ENCODE results near the gene SPNS2.

The SPNS2 gene

DNA sequence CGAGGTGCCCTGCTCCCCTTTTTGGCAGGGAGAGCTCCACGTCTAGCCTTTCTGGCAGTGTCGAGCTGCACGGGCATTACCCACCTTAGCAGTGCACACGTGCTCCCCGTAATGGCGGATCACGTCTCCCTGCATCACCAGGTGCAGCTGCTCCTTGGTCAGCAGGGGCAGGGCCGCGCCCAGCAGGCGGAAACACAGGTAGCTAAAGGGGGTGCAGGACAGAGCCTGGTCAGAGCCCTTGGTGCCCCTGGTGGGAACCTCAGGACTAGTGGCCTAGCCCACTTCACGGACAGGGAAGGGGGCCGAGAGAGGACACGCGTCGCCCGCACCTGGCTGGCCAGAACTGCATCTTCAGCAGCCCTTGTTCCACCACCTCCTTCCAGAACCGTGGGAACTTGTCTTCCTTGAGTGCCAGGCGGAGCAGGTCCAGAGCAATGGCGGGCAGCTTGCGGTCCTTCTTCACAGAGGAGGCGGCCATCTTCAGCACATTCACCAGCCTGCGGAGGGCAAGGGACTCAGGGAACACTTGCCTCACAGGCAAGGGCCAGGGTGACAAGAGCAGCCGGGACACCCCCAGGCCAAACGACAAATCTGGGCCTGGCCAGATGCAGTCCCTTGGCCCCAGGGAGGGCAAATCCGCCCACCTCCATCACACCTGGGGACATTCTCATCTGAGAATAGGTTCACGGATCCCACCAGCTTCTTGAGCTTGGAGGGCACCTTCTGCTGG is 53.3 kb downstream of the SPNS2 start:
- no peak for DNase-seq

DNA sequence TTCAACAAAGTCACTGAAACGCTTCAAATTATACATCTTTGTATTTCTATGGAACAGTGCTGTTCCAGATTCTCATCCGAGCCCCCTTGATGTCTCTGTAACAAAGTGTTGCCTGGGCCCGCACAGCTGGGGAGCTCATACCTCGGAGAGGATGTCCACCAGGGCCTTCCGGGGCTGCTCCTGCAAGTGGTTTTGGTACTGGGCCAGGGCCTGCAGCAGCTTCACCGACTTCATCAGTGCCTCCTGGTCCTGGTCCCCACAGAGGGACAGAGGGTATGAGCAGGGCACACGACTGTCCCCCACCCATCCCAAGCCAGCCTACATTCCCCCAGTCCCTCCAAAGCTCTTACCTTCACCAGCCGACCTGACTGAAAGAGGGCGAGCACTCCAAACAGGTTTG is 55.0 kb downstream of the SPNS2 start:
- DNase-seq = no peak

DNA sequence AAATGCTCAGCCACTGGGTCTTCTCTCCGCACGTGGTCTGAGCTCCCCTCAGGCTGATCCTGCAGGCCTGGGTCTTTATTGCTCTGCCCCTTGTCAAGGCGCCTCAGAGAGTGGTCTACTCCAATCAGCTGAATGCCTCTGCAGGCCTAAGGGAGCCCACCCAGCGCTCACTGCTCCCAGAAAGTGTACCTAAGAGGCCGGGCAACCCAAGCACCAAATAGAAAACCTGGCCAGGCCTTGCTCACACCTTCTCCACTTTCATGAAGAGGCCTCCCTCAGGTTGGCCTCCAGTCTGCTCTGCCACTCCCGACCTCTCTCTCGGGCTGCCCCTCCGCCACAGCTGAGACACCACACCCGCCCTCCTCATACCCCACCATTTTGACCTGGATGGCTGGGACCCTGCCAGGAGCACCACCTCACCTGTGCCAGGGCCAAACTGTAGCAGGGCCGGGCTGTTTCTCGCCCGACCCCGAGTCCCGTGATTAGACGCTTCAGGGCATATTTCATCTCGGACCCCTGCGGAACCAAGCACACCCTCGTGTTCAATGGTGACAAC is 55.8 kb downstream of the SPNS2 start:
- no peak for DNase-seq

DNA sequence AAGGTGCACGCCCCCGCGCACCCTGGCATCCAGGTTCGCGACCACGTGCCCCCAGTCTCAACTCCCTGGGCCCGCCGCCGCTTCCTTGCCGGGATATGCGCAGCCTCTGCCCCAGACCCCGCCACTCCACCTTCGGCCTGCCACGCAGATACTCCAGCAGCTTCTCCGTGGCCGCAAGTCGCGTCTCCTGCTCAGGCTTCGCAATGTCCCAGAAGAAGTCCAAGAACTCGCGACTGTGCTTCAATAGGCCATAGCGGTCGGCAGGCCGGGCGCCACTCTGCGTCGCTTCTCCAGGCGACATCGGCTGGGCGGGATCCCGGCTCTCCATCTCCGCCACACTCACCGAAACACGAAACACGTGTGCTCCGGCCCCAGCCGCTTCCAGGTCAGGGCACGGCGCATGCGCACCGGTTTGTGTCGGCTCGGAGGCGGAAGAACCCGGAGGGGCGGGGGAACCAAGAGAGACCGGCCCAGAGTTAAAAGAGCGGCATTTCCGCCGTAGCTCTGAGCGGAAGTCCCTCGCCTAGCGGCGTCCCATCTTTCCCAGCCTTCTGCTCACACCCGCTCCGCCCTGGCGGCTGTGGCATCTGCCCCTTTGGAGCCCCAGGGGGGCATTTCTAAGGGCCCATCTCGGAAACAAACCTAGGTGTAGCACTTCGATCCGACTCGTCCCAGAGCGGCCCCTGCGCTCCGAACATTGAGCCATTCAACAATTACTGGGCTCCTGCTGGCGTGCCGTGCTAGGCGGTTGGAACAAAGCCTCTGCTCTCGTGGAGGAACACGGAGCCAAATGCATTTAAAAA is 56.5 kb downstream of the SPNS2 start, which contains the start of gene MYBBP1A:
MYBBP1A (minus strand) TSS at position 388 of the 803 bp plus-strand sequence; CDS start at position 328, 60 bp downstream.
- peak; percentile 95 for DNase-seq

DNA sequence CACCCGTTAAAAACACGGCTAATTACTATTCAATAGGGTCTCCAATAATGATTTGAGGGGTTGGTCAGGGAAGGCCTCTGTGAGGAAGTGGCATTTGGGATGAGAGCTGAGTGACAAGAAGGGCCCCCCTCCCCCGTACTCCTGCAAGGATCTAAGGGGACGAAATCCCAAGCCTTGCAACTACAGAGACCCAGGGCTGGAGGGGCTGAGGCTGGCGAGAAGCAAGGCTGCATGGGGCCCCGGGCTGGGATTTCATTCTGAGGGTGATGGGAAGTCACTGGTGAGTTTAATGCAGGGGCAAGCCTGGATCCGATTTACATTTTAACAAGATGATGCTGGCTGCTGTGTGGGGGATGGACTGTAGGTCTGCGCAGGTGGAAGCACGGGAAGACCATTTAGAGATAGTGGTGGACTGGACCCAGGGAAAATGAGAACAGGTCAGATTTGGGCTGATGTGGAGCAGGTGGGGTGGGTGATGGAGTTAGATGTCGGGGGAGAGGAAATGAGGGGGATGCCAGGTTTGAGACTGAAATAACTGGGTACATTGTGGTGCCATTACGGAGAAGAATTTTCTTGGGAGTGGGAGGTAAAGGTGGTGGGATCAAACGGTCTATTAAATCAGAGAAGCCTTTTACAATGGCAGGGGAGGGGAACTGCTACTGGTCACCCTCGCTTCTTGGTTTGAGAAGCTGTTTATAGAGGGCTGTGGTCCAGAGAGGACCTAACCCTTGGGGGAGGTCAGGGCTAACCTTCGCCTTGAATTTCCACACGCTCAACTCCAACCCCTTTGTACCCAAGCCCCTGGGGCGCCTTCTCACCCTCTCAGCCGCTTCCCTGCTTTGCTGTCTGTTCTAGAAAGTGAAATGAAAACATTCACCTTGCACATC is 57.4 kb downstream of the SPNS2 start:
- DNase-seq = no peak

DNA sequence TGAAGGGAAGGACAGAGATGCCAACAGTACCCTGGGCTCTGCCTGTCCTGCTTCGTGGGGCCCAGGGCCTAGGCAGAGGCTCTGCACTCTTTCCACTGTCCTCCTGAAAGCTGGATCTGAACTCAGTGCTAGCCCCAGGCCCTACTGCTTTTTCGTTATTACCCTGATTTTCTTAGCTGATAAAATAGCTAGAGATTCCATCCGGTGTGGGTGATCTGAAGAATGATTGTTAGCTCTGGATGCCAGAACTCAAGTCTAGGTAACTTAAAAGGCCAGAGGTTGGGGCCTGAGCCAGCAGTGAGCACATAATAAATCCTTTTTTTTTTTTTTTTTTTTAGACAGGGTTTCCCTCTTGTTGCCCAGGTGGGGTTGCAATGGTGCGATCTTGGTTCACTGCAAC is 58.3 kb downstream of the SPNS2 start:
- DNase-seq = no peak

DNA sequence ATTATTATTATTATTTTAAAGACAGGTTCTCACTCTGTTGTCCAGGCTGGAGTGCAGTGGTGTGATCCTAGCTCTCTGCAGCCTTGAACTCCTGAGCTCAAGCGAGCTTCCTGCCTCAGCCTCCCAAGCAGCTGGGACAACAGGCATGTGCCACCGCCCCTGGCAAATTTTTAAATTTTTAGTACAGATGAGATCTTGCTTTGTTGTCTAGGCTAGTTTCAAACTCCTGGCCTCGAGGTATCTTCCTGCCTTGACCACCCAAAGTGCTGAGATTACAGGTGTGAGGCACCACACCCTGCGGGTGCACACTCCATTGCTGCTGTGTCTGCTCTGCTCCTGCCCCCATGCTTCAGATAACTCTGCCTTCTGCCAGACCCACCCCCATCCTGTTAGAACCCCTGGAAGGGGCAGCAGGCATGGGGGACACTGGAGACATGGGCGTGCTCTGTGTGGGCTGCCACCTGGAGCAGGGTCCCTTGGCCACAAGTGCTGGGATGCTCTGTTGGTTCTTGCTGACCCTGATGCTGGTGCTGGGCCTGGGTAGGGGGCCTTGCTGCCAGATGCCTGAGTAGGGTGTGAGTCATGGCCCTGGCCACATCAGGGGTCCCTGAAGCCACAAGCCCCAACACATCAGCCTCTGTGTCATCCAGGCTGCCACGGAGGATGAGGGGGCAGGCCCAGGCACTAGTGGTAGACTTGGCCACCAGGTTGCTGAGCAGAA is 59.1 kb downstream of the SPNS2 start:
- DNase-seq = no peak

DNA sequence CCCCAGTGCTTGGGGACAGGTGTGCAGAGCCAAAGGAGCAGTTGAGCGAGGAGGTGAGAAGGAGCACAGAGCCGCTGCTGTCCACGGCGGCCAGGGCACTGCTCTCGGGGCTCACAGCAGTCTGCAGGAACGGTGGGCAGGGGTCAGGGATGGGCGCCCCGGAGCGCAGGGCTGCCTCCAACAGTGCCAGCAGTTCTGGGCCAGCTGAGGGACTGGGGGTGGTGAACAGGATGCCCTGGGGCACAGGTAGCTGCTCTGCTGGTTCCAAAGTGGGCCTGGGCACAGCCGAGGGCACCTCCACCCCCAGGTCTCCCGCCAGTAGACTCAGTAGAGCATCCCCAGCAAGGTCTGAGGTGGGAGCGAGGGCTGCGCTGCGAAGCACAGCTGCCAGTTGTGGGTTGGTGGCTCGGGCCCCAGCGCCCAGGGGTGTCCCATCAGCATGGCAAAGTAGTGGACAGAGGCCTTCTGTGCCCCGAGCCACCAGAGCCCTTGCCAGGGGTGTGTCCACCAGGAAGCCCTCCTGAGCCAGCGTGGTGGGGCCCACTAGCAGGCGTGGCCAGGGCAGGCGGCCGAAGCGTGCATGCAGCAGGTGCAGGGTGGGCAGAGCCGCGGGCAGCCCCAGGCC is 59.8 kb downstream of the SPNS2 start:
- DNase-seq = no peak

DNA sequence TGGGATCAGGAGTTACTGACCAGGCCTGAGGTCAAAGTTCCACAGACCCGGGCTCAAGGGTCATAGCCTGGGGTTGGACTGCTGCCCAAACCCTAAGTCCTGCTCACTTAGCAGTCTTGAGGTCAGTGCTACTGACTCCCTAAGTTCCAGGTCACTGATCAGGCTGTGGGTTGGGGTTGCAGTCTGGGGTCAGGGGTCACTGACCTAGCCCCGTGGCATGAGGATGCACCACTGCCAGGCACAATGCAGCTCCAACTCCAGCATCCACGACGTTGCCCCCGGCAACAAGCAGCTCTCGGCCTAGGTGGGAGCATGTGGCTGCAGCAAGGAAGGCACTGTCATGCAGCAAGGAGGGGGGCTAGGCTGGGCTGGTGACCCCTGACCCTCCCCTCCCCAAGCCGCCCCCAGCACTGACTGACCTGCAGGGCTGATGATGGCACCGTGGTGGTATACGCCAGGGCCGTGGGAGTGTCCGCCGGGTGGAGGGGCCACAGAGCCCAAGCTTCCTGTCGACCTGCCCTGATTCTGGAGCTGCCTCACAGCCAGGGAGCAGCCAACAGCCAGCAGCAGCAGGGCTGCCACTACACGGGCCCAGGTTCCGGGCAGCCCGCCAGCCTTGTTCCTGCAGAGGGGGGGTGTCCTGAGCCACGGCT is 60.6 kb downstream of the SPNS2 start:
- DNase-seq = no peak

DNA sequence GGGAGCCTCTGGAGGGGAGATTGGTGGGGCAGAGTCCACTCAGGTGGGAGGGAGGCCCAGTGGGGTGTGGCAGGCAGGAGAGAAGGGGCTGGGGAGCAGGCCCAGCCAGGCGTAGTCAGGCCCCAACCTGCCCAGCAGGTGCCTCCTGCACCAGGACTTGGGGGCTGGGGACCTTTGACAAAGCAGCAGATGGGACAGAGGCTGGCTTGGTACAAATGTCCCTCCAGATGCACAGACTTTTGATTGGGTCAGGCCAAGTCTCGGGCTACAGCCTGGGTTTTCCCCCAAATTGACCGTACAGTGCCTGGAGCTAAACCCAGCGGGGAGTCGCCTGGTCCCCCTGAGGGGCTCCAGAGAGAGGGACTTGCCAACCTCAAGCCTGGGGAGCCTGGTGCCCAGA is 61.3 kb downstream of the SPNS2 start:
- no peak for DNase-seq

DNA sequence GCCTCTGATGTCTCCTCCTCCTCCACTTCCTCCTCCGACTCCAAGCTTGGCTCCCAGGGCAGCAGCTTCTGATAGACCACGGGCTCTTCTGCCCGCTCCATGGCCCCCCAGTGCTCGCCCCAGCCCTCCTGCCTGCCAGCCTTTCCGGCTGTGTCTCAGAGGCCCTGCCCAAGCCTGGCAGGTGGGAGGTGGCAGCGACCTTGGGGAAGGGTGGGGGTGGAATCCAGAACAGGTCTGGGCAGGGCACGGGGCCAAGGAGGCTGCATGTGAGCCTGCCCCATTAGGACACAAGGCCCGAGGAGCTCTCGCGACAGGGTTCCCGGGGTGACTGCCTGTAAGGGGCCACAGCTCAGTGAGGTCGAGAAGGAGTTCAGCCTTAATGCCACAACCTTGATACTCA is 61.7 kb downstream of the SPNS2 start, which contains the start of gene GGT6:
GGT6 (minus strand) TSS at position 157 of the 400 bp plus-strand sequence; CDS start at position 101, 56 bp downstream.
- no peak for DNase-seq

DNA sequence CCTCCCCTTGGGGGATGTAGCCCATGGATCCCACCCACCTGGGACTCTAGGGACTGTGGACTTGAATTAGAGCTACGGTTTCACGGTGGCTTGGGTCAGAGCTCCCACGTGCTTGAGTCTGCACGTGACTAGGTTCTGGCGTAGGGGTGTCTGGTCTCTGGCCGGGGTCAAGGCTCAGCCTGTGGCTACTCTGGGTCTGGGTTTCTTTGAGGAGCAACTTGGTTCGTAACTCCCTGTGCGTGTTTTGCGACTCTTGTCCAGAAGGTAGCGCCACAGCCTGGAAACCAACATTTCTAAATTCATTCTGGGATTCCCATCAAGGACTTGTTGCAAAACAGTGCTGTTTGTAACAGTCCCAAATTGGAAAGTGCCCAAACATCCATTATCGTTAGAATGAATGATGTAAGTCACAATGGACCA is 62.2 kb downstream of the SPNS2 start:
- no peak for DNase-seq

DNA sequence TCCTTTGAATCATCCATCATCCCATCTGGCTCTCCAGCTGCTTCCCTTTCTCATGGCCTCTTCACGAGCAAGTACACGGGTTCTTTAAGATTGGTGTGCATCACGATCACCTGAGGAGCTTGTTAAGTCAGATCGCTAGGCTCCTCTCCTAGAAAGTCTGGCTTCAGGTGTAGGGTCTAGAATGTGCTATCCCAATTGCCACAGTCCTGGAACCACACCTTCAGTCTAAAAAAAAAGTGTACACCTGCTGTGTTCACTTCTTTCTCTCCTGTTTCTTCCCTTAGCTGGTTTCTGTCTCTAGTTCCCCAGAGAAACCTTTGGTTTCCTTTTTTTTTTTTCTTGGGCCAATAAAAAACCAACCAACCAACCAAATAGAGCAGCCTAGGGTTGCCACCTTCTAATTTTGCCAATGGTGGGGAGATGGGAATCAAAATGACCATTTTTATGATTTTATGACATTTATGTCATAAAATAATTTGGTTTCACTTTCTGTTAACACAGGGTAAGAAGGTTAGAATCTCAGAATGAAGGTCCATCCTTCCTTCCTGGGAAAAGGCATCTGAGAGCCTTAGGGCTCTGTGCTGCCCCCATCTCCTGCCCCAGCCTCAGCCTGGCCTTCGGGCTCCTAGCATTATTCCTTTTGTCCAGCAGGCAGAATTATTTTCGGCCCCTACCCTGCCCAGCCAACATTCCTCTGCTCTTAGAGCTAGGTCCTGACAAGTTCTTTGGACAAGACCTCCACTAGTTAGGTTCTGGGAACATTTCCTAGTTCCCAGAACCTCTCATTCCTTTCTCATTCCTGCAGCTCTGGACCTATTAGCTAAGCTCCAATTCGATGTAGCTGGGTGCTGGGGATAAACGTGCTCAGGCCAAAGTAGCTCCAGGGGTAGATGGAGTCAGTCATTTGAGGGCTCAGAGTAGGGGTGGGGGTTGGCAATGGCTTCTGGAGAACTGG is 63.6 kb downstream of the SPNS2 start:
- no peak for DNase-seq

DNA sequence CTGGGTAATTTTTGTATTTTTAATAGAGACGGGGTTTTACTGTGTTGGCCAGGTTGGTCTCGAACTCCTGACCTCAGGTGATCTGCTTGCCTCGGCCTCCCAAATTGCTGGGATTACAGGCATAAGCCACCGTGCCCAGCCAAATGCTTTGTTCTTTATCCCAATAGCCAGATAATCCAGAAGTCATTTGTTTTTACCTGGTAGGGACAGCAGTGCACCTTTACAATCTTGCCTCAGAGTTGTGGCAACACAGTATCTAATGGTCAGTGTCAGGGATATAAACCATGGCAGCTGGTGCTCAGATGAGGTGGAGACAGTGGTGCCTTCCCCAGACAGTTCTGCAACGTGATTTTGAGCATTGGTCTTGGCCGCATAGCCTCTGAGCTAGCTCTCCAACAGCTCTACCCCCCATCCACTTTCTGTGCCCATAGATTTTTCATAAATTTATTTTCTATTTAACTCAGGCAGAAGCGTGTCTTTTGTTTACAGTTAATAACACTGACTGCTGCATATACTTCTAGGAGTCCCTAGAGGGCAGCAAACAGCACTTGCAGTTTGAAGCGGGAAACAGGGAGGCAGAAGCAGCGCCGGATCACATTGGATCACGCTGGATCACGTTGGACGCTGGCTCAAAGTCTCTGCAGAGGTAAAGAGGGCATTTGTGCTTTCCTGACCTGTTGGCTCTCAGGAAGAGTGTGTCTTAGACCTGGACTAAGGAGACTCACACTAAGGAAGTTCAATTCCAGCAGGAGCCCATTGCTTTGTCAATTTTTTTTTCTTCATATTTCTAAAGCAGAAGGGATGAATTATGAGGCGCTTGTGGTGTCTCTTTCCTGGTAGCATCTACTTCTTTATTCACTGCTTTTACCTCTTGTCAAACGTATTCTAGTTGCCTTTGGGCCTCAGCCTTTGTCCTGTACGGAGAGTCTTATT is 66.8 kb downstream of the SPNS2 start:
- DNase-seq = peak; percentile 83

DNA sequence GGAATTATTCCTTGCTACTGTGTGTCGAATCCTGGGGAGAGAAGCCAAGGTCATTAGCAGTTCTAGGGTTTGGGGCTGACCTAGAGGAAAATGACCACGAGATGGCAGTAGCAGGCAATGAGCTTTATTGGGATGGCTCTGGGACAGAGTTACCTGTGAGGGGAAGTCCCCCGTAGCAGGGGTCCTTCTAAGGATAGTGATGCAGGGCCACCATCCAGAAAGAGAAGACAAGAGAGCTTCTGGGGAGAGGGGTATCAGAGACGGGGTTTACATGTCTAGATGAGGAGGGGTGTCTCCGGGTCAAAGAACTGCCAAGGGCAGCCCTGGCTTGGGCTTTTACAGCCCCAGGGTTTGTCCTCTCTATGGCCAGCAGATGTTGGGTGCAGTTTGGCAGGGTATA is 68.1 kb downstream of the SPNS2 start:
- DNase-seq = peak; percentile 65

DNA sequence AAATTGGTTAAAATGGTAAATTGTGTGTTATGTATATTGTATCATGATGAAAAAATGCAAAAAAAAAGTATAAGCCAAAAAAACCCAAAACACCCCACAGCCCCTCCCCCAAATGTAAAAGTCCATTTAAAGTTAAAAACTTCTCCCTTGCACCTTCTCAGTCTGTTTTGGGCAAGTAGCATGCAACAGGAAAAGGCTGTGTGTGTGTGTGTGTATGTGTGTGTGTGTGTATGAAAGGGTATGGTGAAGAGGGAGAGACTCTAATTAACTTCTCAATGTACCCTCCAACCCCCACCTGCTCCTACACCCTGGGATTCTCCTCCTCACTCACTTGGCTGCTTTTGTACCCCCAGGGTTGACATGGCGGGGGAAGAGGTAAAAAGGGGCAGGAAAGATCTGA is 70.9 kb downstream of the SPNS2 start:
- no peak for DNase-seq

DNA sequence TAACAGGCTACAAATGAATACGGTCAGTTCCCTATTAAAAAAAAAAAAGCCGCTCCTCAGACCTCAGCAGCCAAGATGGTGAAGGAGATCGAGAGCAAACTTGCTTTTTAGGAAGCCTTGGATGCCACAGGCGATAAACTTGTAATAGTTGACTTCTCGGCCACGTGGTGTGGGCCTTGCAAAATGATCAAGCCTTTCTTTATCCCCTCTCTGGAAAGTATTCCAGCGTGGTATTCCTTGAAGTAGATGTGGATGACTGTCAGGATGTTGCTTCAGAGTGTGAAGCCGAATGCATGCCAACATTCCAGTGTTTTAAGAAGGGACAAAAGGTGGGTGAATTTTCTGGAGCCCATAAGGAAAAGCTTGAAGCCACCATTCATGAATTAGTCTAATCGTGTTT is 73.5 kb downstream of the SPNS2 start:
- no peak for DNase-seq

DNA sequence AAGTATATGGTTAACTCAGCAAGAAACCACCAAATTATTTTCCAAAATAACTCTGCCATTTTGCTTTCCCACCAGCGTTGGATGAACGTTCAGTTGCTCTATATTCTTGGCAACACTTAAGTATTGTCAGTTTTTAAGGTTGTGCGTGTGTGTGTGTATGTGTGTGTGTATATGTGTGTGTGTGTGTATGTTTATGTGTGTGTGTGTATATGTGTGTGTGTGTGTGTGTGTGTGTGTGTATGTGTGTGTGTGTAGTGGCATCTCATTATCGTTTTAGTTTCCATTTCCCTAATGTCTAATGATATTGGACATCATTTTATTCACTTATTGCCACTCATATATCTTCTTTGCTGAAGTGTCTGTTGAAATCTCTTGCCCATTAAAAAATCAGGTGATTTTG is 74.4 kb downstream of the SPNS2 start:
- no peak for DNase-seq

DNA sequence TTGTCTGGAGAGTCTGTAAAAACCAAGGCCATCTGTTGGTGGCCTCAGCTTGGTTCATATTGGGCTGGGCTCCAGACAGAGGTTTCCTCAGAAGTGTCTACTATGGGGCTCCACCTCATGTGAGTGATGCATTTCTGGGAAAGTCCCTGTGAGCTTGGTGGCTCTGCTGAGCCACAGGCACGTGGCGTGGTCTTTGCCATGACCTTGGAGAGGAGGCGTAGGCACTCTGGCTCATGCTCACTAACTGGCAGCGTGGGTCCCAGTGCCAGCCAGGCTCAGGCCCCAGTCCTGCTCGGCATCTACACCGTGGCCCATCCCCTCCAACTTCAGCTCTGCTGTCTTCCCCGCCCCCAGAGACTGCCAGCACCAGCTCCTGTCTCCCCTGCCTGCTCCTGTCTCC is 75.0 kb downstream of the SPNS2 start:
- no peak for DNase-seq
